ENCODE results near the gene EPHX1.

GRCh38 chr1:225883616-225884265 is 73.8 kb downstream of the EPHX1 start:
- no peak for TF ChIP-seq RAD21 (IDR thresholded peaks at IDR 0.05)
- TF ChIP-seq TAF1 (conservative IDR thresholded peaks at IDR 0.05), result no peak
- TF ChIP-seq GABPA (IDR thresholded peaks at IDR 0.05 in 1 of 2, conservative IDR thresholded peaks at IDR 0.05 in 1 of 2), result no peak
- TF ChIP-seq, protein P1, sequence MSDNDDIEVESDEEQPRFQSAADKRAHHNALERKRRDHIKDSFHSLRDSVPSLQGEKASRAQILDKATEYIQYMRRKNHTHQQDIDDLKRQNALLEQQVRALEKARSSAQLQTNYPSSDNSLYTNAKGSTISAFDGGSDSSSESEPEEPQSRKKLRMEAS (IDR thresholded peaks at IDR 0.05), result no peak
- no peak for TF ChIP-seq CTCF (IDR thresholded peaks at IDR 0.05; ENCODE audit: low read depth, low read length, missing input control)
- TF ChIP-seq RXRA (IDR thresholded peaks at IDR 0.05), result no peak
- no peak for TF ChIP-seq REST (IDR thresholded peaks at IDR 0.05)
- no peak for TF ChIP-seq SP1 (IDR thresholded peaks at IDR 0.05)
- no peak for TF ChIP-seq JUND (IDR thresholded peaks at IDR 0.05)
- TF ChIP-seq HNF4G (IDR thresholded peaks at IDR 0.05), result no peak
- TF ChIP-seq, protein P2, sequence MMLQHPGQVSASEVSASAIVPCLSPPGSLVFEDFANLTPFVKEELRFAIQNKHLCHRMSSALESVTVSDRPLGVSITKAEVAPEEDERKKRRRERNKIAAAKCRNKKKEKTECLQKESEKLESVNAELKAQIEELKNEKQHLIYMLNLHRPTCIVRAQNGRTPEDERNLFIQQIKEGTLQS (IDR thresholded peaks at IDR 0.05), result no peak

Measured in liver (tissue), 3 donors.